Raji (cell line): ENCODE results near the gene IMPA2.

ENCODE experiments used
- POLR2A ChIP-seq: IDR thresholded peaks from 2 replicates; pipeline ENCODE4 v1.6.1; 2011; ENCODE audit warnings: low read depth, low read length, control low read depth; ENCODE audit not compliant: insufficient read depth

The IMPA2 gene

GRCh38 chr18:11956371-11957308 lies 24.7 kb upstream of the IMPA2 start:
- TF ChIP-seq POLR2A, result no peak

GRCh38 chr18:11957636-11958035 lies 23.7 kb upstream of the IMPA2 start:
- TF ChIP-seq POLR2A, result no peak

GRCh38 chr18:11960743-11961380 lies 20.4 kb upstream of the IMPA2 start:
- TF ChIP-seq POLR2A, result no peak

GRCh38 chr18:11962597-11962996 lies 18.7 kb upstream of the IMPA2 start:
- no peak for TF ChIP-seq POLR2A

- no peak for TF ChIP-seq POLR2A
Measured at GRCh38 chr18:11963991-11964484, 17.3 kb upstream of the IMPA2 start.

- TF ChIP-seq POLR2A, result no peak
Measured at GRCh38 chr18:11969904-11970835, 11.1 kb upstream of the IMPA2 start.

GRCh38 chr18:11972371-11973174 lies 8.7 kb upstream of the IMPA2 start:
- no peak for TF ChIP-seq POLR2A

- no peak for TF ChIP-seq POLR2A
Measured at GRCh38 chr18:11974741-11975325, 6.5 kb upstream of the IMPA2 start.

GRCh38 chr18:11975723-11976122 lies 5.6 kb upstream of the IMPA2 start:
- no peak for TF ChIP-seq POLR2A

- no peak for TF ChIP-seq POLR2A
Measured at GRCh38 chr18:11976315-11977152, 4.8 kb upstream of the IMPA2 start.

GRCh38 chr18:11977153-11977466 lies 4.2 kb upstream of the IMPA2 start:
- TF ChIP-seq POLR2A, result no peak

- TF ChIP-seq POLR2A, result no peak
Measured at GRCh38 chr18:11978956-11979355, 2.4 kb upstream of the IMPA2 start.

- TF ChIP-seq POLR2A, result no peak
Measured at GRCh38 chr18:11980163-11980493, 1.2 kb upstream of the IMPA2 start.
